Measurements from ENCODE around the gene NIF3L1. TPM values are rescaled to one million over a fixed set of nuclear protein-coding genes. Genes with fewer than 3 reads are reported as not detected.

NIF3L1 gene
- total RNA-seq, 4 donors from 2014 or later: 17.0 to 28.7 (median 22.4) TPM

GRCh38 chr2:200905618-200906296, 16.6 kb downstream of the NIF3L1 start:
- Histone ChIP-seq H3K4me1 (peaks cover 0 to 10% of the 10 kb centered on the region in 2 donors), H3K36me3 (peaks cover 0 to 35% of the 10 kb centered on the region in 2 donors), H3K4me3 (no peak overlapping the region), H3K27me3 (no peaks in the 10 kb centered on the region), H3K27ac (peak overlapping the region in 2 of 4 donors; percentile 11 to 20), H3K9me3 (no peaks in the 10 kb centered on the region)
- in situ Hi-C loops (cut with MboI; ENCODE audit: low sequenced_read_pairs in 4 of 4) (loop anchor here in 3 of 4 donors (10.0 kb wide), 3 partner anchors 159 to 279 kb away; partner anchors contain the start of genes CASP10 (in 2 of the 3), HYCC2 (in 1 of the 3) and NDUFB3 (in 1 of the 3)), intact Hi-C loops (cut with DNase I; ENCODE audit: low total_unique reads) (loop anchor here (2.0 to 5.0 kb wide), 2 partner anchors 271 to 327 kb away; no protein-coding TSS in a partner anchor)
- ATAC-seq (peak; percentile 45 to 85), DNase-seq (peak; percentile 27 to 57)
- TF ChIP-seq, protein P1, sequence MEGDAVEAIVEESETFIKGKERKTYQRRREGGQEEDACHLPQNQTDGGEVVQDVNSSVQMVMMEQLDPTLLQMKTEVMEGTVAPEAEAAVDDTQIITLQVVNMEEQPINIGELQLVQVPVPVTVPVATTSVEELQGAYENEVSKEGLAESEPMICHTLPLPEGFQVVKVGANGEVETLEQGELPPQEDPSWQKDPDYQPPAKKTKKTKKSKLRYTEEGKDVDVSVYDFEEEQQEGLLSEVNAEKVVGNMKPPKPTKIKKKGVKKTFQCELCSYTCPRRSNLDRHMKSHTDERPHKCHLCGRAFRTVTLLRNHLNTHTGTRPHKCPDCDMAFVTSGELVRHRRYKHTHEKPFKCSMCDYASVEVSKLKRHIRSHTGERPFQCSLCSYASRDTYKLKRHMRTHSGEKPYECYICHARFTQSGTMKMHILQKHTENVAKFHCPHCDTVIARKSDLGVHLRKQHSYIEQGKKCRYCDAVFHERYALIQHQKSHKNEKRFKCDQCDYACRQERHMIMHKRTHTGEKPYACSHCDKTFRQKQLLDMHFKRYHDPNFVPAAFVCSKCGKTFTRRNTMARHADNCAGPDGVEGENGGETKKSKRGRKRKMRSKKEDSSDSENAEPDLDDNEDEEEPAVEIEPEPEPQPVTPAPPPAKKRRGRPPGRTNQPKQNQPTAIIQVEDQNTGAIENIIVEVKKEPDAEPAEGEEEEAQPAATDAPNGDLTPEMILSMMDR (IDR thresholded peaks at IDR 0.05 in 4 of 5, conservative IDR thresholded peaks at IDR 0.05 in 1 of 5): peak; percentile 28 to 70 (median 54)
- TF ChIP-seq POLR2A (IDR thresholded peaks at IDR 0.05): no peak

- H3K9me3 ChIP-seq: no peaks in the 10 kb centered on the region
- H3K27me3 ChIP-seq: no peaks in the 10 kb centered on the region
- no peak for TF ChIP-seq POLR2A (IDR thresholded peaks at IDR 0.05)
- TF ChIP-seq, protein P1 (IDR thresholded peaks at IDR 0.05 in 4 of 5, conservative IDR thresholded peaks at IDR 0.05 in 1 of 5): no peak
- no peak overlapping the region for H3K27ac ChIP-seq
- no peak overlapping the region for H3K4me3 ChIP-seq
- no peak for ATAC-seq
- in situ Hi-C loops (cut with MboI; ENCODE audit: low sequenced_read_pairs in 4 of 4): loop anchor here in 3 of 4 donors (10.0 kb wide), 3 partner anchors 155 to 275 kb away; partner anchors contain the start of genes CASP10 (in 2 of the 3), HYCC2 (in 1 of the 3) and NDUFB3 (in 1 of the 3)
- H3K4me1 ChIP-seq: no peaks in the 10 kb centered on the region
- no peak for DNase-seq
- intact Hi-C loops (cut with DNase I; ENCODE audit: low total_unique reads): loop anchor here (5.0 kb wide), 1 partner anchor 322 kb away; no protein-coding TSS in a partner anchor
- H3K36me3 ChIP-seq: peaks cover 0 to 51% of the 10 kb centered on the region in 2 donors
Measured at GRCh38 chr2:200909958-200910357, 20.8 kb downstream of the NIF3L1 start.

GRCh38 chr2:200913654-200914053, 24.5 kb downstream of the NIF3L1 start:
- H3K27me3 ChIP-seq: no peaks in the 10 kb centered on the region
- DNase-seq (no peak), ATAC-seq (no peak)
- peaks cover 0 to 81% of the 10 kb centered on the region in 2 donors for H3K36me3 ChIP-seq
- in situ Hi-C loops (cut with MboI; ENCODE audit: low sequenced_read_pairs in 4 of 4) (no loop called here), intact Hi-C loops (cut with DNase I; ENCODE audit: low total_unique reads) (no loop called here)
- H3K9me3 ChIP-seq: no peaks in the 10 kb centered on the region
- no peaks in the 10 kb centered on the region for H3K4me1 ChIP-seq
- TF ChIP-seq, protein P1 (IDR thresholded peaks at IDR 0.05 in 4 of 5, conservative IDR thresholded peaks at IDR 0.05 in 1 of 5): no peak
- no peak for TF ChIP-seq POLR2A (IDR thresholded peaks at IDR 0.05)
- no peak overlapping the region for H3K4me3 ChIP-seq
- no peak overlapping the region for H3K27ac ChIP-seq

- DNase-seq: no peak
- in situ Hi-C loops (cut with MboI; ENCODE audit: low sequenced_read_pairs in 4 of 4): no loop called here
- no peaks in the 10 kb centered on the region for H3K27me3 ChIP-seq
- TF ChIP-seq, protein P1 (IDR thresholded peaks at IDR 0.05 in 4 of 5, conservative IDR thresholded peaks at IDR 0.05 in 1 of 5): no peak
- TF ChIP-seq POLR2A (IDR thresholded peaks at IDR 0.05): no peak
- peaks cover 0 to 73% of the 10 kb centered on the region in 2 donors for H3K36me3 ChIP-seq
- intact Hi-C loops (cut with DNase I; ENCODE audit: low total_unique reads): no loop called here
- no peaks in the 10 kb centered on the region for H3K4me1 ChIP-seq
- no peak overlapping the region for H3K4me3 ChIP-seq
- no peak overlapping the region for H3K27ac ChIP-seq
- no peak for ATAC-seq
- H3K9me3 ChIP-seq: no peaks in the 10 kb centered on the region
Measured at GRCh38 chr2:200922439-200922838, 33.3 kb downstream of the NIF3L1 start.
